GM23338 (cell line): Measurements from ENCODE around the gene RIPK4. TPM values are rescaled to one million over a fixed set of nuclear protein-coding genes. Genes with fewer than 3 reads are reported as not detected.

Source experiments
- ATAC-seq: fragments of 200-7000 bp; cut with Tn5 transposase; 3 replicates; pipeline ENCODE4 v1.9.1; 2020
- DNase-seq: peaks from one replicate; pipeline ENCODE4 v3.0.0-alpha.2; 2015; ENCODE audit warnings: low spot score
- H2AFZ ChIP-seq: fragments of 200-600 bp; sonication (generic); 2 replicates; pipeline ENCODE4 v1.8.0; 2016; ENCODE audit warnings: antibody characterized with exemption, mild to moderate bottlenecking, moderate library complexity
- H3F3A ChIP-seq: fragments of 200-600 bp; sonication (generic); replicated peaks from 2 replicates; pipeline ENCODE4 v1.8.0; 2017; ENCODE audit warnings: antibody characterized with exemption, mixed run types, low read depth
- H3K27ac ChIP-seq: fragments of 200-600 bp; sonication (generic); 2 replicates; pipeline ENCODE4 v1.6.1; 2016; ENCODE audit warnings: low read depth
- H3K27me3 ChIP-seq: fragments of 200-600 bp; sonication (generic); 2 replicates; pipeline ENCODE4 v1.8.0; 2016; ENCODE audit warnings: mild to moderate bottlenecking, mixed run types, moderate library complexity; ENCODE audit not compliant: insufficient read depth
- H3K36me3 ChIP-seq: fragments of 200-600 bp; sonication (generic); 2 replicates; pipeline ENCODE4 v1.8.0; 2016; ENCODE audit warnings: mild to moderate bottlenecking; ENCODE audit not compliant: insufficient read depth
- H3K4me1 ChIP-seq: fragments of 200-600 bp; sonication (generic); 2 replicates; pipeline ENCODE4 v1.8.0; 2016; ENCODE audit warnings: mild to moderate bottlenecking, moderate library complexity; ENCODE audit not compliant: insufficient read depth
- H3K4me2 ChIP-seq: fragments of 200-600 bp; sonication (generic); 2 replicates; pipeline ENCODE4 v1.7.1; 2017; ENCODE audit warnings: mixed run types
- H3K4me3 ChIP-seq: fragments of 200-600 bp; sonication (generic); 2 replicates; pipeline ENCODE4 v1.6.1; 2016; ENCODE audit warnings: mixed run types
- H3K79me2 ChIP-seq: fragments of 200-600 bp; sonication (generic); replicated peaks from 2 replicates; pipeline ENCODE4 v1.8.0; 2017; ENCODE audit warnings: mild to moderate bottlenecking; ENCODE audit not compliant: insufficient read depth
- H3K9me2 ChIP-seq: fragments of 200-600 bp; sonication (generic); 2 replicates; pipeline ENCODE4 v1.8.0; 2017; ENCODE audit not compliant: insufficient read depth
- H4K20me1 ChIP-seq: fragments of 200-600 bp; sonication (generic); replicated peaks from 2 replicates; pipeline ENCODE4 v1.8.0; 2017; ENCODE audit warnings: mild to moderate bottlenecking; ENCODE audit not compliant: insufficient read depth
- H3K27ac Mint-ChIP-seq: 2 replicates; pipeline ENCODE4 v1.8.0; 2020; ENCODE audit warnings: inconsistent platforms, mild to moderate bottlenecking, moderate library complexity, mixed read lengths
- H3K27me3 Mint-ChIP-seq: 3 replicates; pipeline ENCODE4 v1.8.0; 2022; ENCODE audit warnings: low read depth, mild to moderate bottlenecking, moderate library complexity, mixed read lengths, inconsistent platforms; ENCODE audit not compliant: insufficient read depth, poor library complexity
- H3K36me3 Mint-ChIP-seq: 3 replicates; pipeline ENCODE4 v1.8.0; 2021; ENCODE audit warnings: low read depth, mild to moderate bottlenecking, inconsistent platforms, moderate library complexity, mixed read lengths
- H3K4me1 Mint-ChIP-seq: 3 replicates; pipeline ENCODE4 v1.8.0; 2020; ENCODE audit warnings: mild to moderate bottlenecking, inconsistent platforms, mixed read lengths
- H3K4me3 Mint-ChIP-seq: 3 replicates; pipeline ENCODE4 v1.8.0; 2021; ENCODE audit warnings: moderate library complexity, mild to moderate bottlenecking, inconsistent platforms, mixed read lengths
- H3K9me3 Mint-ChIP-seq: 3 replicates; pipeline ENCODE4 v1.8.0; 2020; ENCODE audit warnings: moderate library complexity, mild to moderate bottlenecking, inconsistent platforms, mixed read lengths
- EZH2phosphoT487 ChIP-seq: fragments of 200-600 bp; sonication (generic); IDR thresholded peaks from one replicate; pipeline ENCODE4 v1.8.1; 2018; ENCODE audit warnings: antibody characterized with exemption; ENCODE audit not compliant: unreplicated experiment
- JUNB ChIP-seq: IDR thresholded peaks from one replicate; pipeline ENCODE4 v1.6.1; 2016; ENCODE audit warnings: antibody characterized with exemption; ENCODE audit not compliant: unreplicated experiment
- POLR2AphosphoS5 ChIP-seq: IDR thresholded peaks from 2 replicates; pipeline ENCODE4 v1.6.1; 2016; ENCODE audit warnings: antibody characterized with exemption, low read depth
- STAT1 ChIP-seq: IDR thresholded peaks from one replicate; pipeline ENCODE4 v1.6.1; 2016; ENCODE audit warnings: antibody characterized with exemption; ENCODE audit not compliant: unreplicated experiment
- polyA plus RNA-seq: library from polyadenylated mRNA; unstranded; fragments of >200 nt; fragmentation: Nextera tagmentation; extraction: Ambion mirVana; gene quantifications from 2 replicates; pipeline ENCODE4 v1.2.1, GENCODE V29; 2016
- total RNA-seq: library from RNA; depleted of rRNA; stranded (reverse); fragments of >200 nt; shearing (Covaris generic); gene quantifications from 2 replicates; pipeline ENCODE4 v1.2.3, GENCODE V29; 2014
- TF ChIP-seq, protein P1 (sequence below): fragments of 250-450 bp; sonication (Bioruptor Pico); IDR thresholded peaks from 2 replicates; pipeline ENCODE4 v1.5.0; 2020; ENCODE audit warnings: mild to moderate bottlenecking, moderate library complexity
- TF ChIP-seq, protein P2 (sequence below): IDR thresholded peaks from 2 replicates; pipeline ENCODE4 v1.6.1; 2016; ENCODE audit warnings: antibody characterized with exemption
- TF ChIP-seq, protein P3 (sequence below): IDR thresholded peaks from one replicate; pipeline ENCODE4 v1.6.1; 2018; ENCODE audit warnings: antibody characterized with exemption; ENCODE audit not compliant: unreplicated experiment
- TF ChIP-seq, protein P4 (sequence below), 2 experiments: fragments of 200-600 bp in 1 of 2; sonication (generic) in 1 of 2; conservative IDR thresholded peaks; 2 replicates each; pipeline versions ENCODE4 v1.5.1 to v1.6.1; 2016 to 2017; ENCODE audit warnings: antibody characterized with exemption in 2 of 2, low read depth in 2 of 2, mild to moderate bottlenecking in 2 of 2, moderate library complexity in 1 of 2

RIPK4 gene
- total and polyA plus RNA-seq, 2 experiments from 2014 or later: 2.5 to 9.9 TPM

DNA sequence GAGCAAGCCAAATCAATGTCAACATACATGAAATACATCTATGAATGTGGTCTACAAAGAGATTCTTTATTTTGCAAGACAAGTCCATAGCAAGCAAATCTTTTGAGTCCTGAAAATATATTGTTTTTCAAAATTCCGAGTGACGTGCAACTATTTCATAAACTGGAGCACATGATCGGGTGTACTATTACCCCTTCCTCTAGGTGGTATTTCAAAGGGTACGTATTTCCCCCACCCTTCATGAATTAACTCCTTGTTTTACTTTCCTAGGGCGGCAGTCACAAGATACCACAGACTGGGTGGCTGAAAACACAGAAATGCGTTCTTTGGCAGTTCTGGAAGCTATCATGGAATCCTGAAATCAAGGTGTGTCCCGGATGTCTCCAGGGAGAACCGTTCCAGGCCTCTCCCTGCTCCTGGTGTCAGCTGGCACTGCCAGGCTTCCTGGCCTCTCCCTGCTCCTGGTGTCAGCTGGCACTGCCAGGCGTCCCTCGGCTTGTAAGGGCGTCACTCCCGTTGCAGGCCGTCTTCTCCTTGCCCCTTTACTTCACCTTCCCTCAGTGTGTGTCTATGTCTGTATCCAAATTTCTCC, 55.3 kb downstream of the RIPK4 start:
- Mint-ChIP-seq H3K27ac (no peak overlapping the region), H3K4me3 (peak overlapping the region; percentile 70), H3K4me1 (peaks cover 50% of the 10 kb centered on the region), H3K9me3 (no peaks in the 10 kb centered on the region; the same call in 1 of the 3 replicates), H3K27me3 (peaks cover 12% of the 10 kb centered on the region), H3K36me3 (no peaks in the 10 kb centered on the region; the same call in 2 of the 3 replicates)
- no peak overlapping the region for H3K27ac ChIP-seq
- H3K27me3 ChIP-seq: peaks cover 4% of the 10 kb centered on the region; the same call in 1 of the 2 replicates
- H3K4me1 ChIP-seq: peaks cover 11% of the 10 kb centered on the region
- H3K4me2 ChIP-seq: peak overlapping the region; percentile 82
- H3K79me2 ChIP-seq: no peaks in the 10 kb centered on the region
- TF ChIP-seq, protein P1, sequence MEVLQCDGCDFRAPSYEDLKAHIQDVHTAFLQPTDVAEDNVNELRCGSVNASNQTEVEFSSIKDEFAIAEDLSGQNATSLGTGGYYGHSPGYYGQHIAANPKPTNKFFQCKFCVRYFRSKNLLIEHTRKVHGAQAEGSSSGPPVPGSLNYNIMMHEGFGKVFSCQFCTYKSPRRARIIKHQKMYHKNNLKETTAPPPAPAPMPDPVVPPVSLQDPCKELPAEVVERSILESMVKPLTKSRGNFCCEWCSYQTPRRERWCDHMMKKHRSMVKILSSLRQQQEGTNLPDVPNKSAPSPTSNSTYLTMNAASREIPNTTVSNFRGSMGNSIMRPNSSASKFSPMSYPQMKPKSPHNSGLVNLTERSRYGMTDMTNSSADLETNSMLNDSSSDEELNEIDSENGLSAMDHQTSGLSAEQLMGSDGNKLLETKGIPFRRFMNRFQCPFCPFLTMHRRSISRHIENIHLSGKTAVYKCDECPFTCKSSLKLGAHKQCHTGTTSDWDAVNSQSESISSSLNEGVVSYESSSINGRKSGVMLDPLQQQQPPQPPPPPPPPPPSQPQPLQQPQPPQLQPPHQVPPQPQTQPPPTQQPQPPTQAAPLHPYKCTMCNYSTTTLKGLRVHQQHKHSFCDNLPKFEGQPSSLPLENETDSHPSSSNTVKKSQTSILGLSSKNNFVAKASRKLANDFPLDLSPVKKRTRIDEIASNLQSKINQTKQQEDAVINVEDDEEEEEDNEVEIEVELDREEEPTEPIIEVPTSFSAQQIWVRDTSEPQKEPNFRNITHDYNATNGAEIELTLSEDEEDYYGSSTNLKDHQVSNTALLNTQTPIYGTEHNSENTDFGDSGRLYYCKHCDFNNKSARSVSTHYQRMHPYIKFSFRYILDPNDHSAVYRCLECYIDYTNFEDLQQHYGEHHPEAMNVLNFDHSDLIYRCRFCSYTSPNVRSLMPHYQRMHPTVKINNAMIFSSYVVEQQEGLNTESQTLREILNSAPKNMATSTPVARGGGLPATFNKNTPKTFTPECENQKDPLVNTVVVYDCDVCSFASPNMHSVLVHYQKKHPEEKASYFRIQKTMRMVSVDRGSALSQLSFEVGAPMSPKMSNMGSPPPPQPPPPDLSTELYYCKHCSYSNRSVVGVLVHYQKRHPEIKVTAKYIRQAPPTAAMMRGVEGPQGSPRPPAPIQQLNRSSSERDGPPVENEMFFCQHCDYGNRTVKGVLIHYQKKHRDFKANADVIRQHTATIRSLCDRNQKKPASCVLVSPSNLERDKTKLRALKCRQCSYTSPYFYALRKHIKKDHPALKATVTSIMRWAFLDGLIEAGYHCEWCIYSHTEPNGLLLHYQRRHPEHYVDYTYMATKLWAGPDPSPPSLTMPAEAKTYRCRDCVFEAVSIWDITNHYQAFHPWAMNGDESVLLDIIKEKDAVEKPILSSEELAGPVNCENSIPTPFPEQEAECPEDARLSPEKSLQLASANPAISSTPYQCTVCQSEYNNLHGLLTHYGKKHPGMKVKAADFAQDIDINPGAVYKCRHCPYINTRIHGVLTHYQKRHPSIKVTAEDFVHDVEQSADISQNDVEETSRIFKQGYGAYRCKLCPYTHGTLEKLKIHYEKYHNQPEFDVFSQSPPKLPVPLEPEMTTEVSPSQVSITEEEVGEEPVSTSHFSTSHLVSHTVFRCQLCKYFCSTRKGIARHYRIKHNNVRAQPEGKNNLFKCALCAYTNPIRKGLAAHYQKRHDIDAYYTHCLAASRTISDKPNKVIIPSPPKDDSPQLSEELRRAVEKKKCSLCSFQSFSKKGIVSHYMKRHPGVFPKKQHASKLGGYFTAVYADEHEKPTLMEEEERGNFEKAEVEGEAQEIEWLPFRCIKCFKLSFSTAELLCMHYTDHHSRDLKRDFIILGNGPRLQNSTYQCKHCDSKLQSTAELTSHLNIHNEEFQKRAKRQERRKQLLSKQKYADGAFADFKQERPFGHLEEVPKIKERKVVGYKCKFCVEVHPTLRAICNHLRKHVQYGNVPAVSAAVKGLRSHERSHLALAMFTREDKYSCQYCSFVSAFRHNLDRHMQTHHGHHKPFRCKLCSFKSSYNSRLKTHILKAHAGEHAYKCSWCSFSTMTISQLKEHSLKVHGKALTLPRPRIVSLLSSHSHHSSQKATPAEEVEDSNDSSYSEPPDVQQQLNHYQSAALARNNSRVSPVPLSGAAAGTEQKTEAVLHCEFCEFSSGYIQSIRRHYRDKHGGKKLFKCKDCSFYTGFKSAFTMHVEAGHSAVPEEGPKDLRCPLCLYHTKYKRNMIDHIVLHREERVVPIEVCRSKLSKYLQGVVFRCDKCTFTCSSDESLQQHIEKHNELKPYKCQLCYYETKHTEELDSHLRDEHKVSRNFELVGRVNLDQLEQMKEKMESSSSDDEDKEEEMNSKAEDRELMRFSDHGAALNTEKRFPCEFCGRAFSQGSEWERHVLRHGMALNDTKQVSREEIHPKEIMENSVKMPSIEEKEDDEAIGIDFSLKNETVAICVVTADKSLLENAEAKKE (CRISPR knock-in tag): no peak
- no peak for TF ChIP-seq JUNB
- no peak for TF ChIP-seq EZH2phosphoT487
- TF ChIP-seq, protein P2, sequence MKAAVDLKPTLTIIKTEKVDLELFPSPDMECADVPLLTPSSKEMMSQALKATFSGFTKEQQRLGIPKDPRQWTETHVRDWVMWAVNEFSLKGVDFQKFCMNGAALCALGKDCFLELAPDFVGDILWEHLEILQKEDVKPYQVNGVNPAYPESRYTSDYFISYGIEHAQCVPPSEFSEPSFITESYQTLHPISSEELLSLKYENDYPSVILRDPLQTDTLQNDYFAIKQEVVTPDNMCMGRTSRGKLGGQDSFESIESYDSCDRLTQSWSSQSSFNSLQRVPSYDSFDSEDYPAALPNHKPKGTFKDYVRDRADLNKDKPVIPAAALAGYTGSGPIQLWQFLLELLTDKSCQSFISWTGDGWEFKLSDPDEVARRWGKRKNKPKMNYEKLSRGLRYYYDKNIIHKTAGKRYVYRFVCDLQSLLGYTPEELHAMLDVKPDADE: no peak
- TF ChIP-seq POLR2AphosphoS5: no peak
- TF ChIP-seq, protein P3, sequence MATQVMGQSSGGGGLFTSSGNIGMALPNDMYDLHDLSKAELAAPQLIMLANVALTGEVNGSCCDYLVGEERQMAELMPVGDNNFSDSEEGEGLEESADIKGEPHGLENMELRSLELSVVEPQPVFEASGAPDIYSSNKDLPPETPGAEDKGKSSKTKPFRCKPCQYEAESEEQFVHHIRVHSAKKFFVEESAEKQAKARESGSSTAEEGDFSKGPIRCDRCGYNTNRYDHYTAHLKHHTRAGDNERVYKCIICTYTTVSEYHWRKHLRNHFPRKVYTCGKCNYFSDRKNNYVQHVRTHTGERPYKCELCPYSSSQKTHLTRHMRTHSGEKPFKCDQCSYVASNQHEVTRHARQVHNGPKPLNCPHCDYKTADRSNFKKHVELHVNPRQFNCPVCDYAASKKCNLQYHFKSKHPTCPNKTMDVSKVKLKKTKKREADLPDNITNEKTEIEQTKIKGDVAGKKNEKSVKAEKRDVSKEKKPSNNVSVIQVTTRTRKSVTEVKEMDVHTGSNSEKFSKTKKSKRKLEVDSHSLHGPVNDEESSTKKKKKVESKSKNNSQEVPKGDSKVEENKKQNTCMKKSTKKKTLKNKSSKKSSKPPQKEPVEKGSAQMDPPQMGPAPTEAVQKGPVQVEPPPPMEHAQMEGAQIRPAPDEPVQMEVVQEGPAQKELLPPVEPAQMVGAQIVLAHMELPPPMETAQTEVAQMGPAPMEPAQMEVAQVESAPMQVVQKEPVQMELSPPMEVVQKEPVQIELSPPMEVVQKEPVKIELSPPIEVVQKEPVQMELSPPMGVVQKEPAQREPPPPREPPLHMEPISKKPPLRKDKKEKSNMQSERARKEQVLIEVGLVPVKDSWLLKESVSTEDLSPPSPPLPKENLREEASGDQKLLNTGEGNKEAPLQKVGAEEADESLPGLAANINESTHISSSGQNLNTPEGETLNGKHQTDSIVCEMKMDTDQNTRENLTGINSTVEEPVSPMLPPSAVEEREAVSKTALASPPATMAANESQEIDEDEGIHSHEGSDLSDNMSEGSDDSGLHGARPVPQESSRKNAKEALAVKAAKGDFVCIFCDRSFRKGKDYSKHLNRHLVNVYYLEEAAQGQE: no peak
- no peak for TF ChIP-seq STAT1
- TF ChIP-seq, protein P4, sequence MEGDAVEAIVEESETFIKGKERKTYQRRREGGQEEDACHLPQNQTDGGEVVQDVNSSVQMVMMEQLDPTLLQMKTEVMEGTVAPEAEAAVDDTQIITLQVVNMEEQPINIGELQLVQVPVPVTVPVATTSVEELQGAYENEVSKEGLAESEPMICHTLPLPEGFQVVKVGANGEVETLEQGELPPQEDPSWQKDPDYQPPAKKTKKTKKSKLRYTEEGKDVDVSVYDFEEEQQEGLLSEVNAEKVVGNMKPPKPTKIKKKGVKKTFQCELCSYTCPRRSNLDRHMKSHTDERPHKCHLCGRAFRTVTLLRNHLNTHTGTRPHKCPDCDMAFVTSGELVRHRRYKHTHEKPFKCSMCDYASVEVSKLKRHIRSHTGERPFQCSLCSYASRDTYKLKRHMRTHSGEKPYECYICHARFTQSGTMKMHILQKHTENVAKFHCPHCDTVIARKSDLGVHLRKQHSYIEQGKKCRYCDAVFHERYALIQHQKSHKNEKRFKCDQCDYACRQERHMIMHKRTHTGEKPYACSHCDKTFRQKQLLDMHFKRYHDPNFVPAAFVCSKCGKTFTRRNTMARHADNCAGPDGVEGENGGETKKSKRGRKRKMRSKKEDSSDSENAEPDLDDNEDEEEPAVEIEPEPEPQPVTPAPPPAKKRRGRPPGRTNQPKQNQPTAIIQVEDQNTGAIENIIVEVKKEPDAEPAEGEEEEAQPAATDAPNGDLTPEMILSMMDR (conservative IDR thresholded peaks at IDR 0.05; ENCODE audit: low read depth in 2 of 2): no peak
- H3K36me3 ChIP-seq: no peaks in the 10 kb centered on the region
- DNase-seq (no peak), ATAC-seq (peak; percentile 19)
- no peaks in the 10 kb centered on the region for H3F3A ChIP-seq
- peak overlapping the region; percentile 93 for H2AFZ ChIP-seq
- H3K9me2 ChIP-seq: no peaks in the 10 kb centered on the region
- no peaks in the 10 kb centered on the region for H4K20me1 ChIP-seq
- H3K4me3 ChIP-seq: peak overlapping the region; percentile 65
